ENCODE results near the gene EVI2B. TPM values are rescaled to one million over a fixed set of nuclear protein-coding genes. Genes with fewer than 3 reads are reported as not detected.
"Not testable (repeated sequence)": the region's sequence is repeated elsewhere in the genome, so short reads cannot be mapped to it uniquely, and the experiment has no call there.

EVI2B gene
- total RNA-seq, 1 experiment from 2014 or later = 0.37 TPM

- no peak for TF ChIP-seq MXD4 (CRISPR knock-in tag; IDR thresholded peaks at IDR 0.05; ENCODE audit: borderline replicate concordance)
- no peak for TF ChIP-seq CREB1 (CRISPR knock-in tag; IDR thresholded peaks at IDR 0.05)
- no peak for TF ChIP-seq ESRRA (CRISPR knock-in tag; IDR thresholded peaks at IDR 0.05; ENCODE audit: borderline replicate concordance)
- no peak for TF ChIP-seq NFE2L1 (CRISPR knock-in tag; IDR thresholded peaks at IDR 0.05)
- no peak for TF ChIP-seq ELF4 (CRISPR knock-in tag; IDR thresholded peaks at IDR 0.05; ENCODE audit: low read depth)
- no peak for TF ChIP-seq TEAD4 (CRISPR knock-in tag; IDR thresholded peaks at IDR 0.05)
- no peaks in the 10 kb centered on the region for H3K27me3 Mint-ChIP-seq (ENCODE audit: low read depth)
- H3K9me3 Mint-ChIP-seq = no peaks in the 10 kb centered on the region
- ATAC-seq = no peak
- H3K36me3 Mint-ChIP-seq = peaks cover 9% of the 10 kb centered on the region
- peak overlapping the region; percentile 71 for H3K27ac Mint-ChIP-seq
- DNase-seq (ENCODE audit: low spot score) = no peak
- ChIA-PET POLR2A (no interaction called here), CTCF (no interaction called here)
- H3K4me1 Mint-ChIP-seq = peaks cover 11% of the 10 kb centered on the region
- no peak overlapping the region for H3K4me3 Mint-ChIP-seq
These were observed 44.7 kb downstream of the EVI2B start for GRCh38 chr17:31269036-31269577.

GRCh38 chr17:31266042-31266441 lies 47.8 kb downstream of the EVI2B start:
- peak overlapping the region; percentile 1; the same call in 1 of the 2 replicates for H3K27ac Mint-ChIP-seq

GRCh38 chr17:31262923-31263322 lies 50.9 kb downstream of the EVI2B start:
- H3K4me1 Mint-ChIP-seq; H3K4me3 Mint-ChIP-seq; POLR2A ChIA-PET; DNase-seq (ENCODE audit: low spot score); H3K9me3 Mint-ChIP-seq; CTCF ChIA-PET; ATAC-seq; H3K27ac Mint-ChIP-seq; H3K27me3 Mint-ChIP-seq (ENCODE audit: low read depth); H3K36me3 Mint-ChIP-seq: not testable (repeated sequence)

More at GRCh38 chr17:31266042-31266441, 47.8 kb downstream of the EVI2B start:
- Mint-ChIP-seq H3K9me3 (no peaks in the 10 kb centered on the region), H3K36me3 (peaks cover 9% of the 10 kb centered on the region), H3K4me1 (peaks cover 11% of the 10 kb centered on the region), H3K27me3 (ENCODE audit: low read depth) (no peaks in the 10 kb centered on the region), H3K4me3 (no peak overlapping the region)
- ATAC-seq (no peak), DNase-seq (ENCODE audit: low spot score) (no peak)
- no peak for TF ChIP-seq ZNF317 (CRISPR knock-in tag; IDR thresholded peaks at IDR 0.05; ENCODE audit: borderline replicate concordance, low read depth)
- no peak for TF ChIP-seq ZNF219 (CRISPR knock-in tag; IDR thresholded peaks at IDR 0.05; ENCODE audit: borderline replicate concordance)
- 0 out of 2 replicates have a peak, but pooled peaks have one; percentile 23 for TF ChIP-seq CTCF (IDR thresholded peaks at IDR 0.05)
- TF ChIP-seq NR1H2 (CRISPR knock-in tag; IDR thresholded peaks at IDR 0.05) = no peak
- TF ChIP-seq ZNF423 (CRISPR knock-in tag; IDR thresholded peaks at IDR 0.05) = no peak
- ChIA-PET POLR2A (no interaction called here), CTCF (interaction anchor here (0.6 to 1.9 kb wide), 7 partner anchors 14 to 66 kb away, joined by 3 to 7 read pairs (median 3); no protein-coding TSS in a partner anchor)

GRCh38 chr17:31261601-31262000 lies 52.3 kb downstream of the EVI2B start:
- DNase-seq (ENCODE audit: low spot score) (no peak), ATAC-seq (no peak)
- no peaks in the 10 kb centered on the region for H3K9me3 Mint-ChIP-seq
- no peaks in the 10 kb centered on the region for H3K27me3 Mint-ChIP-seq (ENCODE audit: low read depth)
- H3K36me3 Mint-ChIP-seq = peaks cover 6% of the 10 kb centered on the region; the same call in 1 of the 2 replicates
- no peak for TF ChIP-seq MXD4 (CRISPR knock-in tag; IDR thresholded peaks at IDR 0.05; ENCODE audit: borderline replicate concordance)
- TF ChIP-seq ATF2 (CRISPR knock-in tag; IDR thresholded peaks at IDR 0.05; ENCODE audit: borderline replicate concordance, low read depth) = no peak
- TF ChIP-seq IRF1 (CRISPR knock-in tag; IDR thresholded peaks at IDR 0.05) = no peak
- TF ChIP-seq ZNF138 (CRISPR knock-in tag; conservative IDR thresholded peaks at IDR 0.05) = no peak
- TF ChIP-seq NR3C1 (CRISPR knock-in tag; conservative IDR thresholded peaks at IDR 0.05; ENCODE audit: low read depth) = no peak
- no peak for TF ChIP-seq E2F1 (CRISPR knock-in tag; IDR thresholded peaks at IDR 0.05)
- TF ChIP-seq FOXP4 (CRISPR knock-in tag; IDR thresholded peaks at IDR 0.05) = no peak
- no peak for TF ChIP-seq ZNF423 (CRISPR knock-in tag; IDR thresholded peaks at IDR 0.05)
- no peak for TF ChIP-seq NR1H2 (CRISPR knock-in tag; IDR thresholded peaks at IDR 0.05)
- no peak overlapping the region for H3K27ac Mint-ChIP-seq
- H3K4me3 Mint-ChIP-seq = no peak overlapping the region
- ChIA-PET POLR2A (no interaction called here), CTCF (no interaction called here)
- H3K4me1 Mint-ChIP-seq = no peaks in the 10 kb centered on the region

All from WTC11 (cell line).